Osteocyte (in vitro differentiated cells): Measurements from ENCODE around the gene HAPLN3. TPM values are rescaled to one million over a fixed set of nuclear protein-coding genes. Genes with fewer than 3 reads are reported as not detected.

ENCODE experiments used
- DNase-seq: peaks from one replicate; pipeline ENCODE4 v3.0.0; 2021; ENCODE audit warnings: mixed read lengths; ENCODE audit not compliant: unreplicated experiment; ENCODE audit errors: extremely low spot score
- H3K27ac Mint-ChIP-seq: one replicate; pipeline ENCODE4 v1.8.0; 2021; ENCODE audit warnings: mild to moderate bottlenecking, mixed read lengths; ENCODE audit not compliant: unreplicated experiment
- H3K27me3 Mint-ChIP-seq: one replicate; pipeline ENCODE4 v1.8.0; 2021; ENCODE audit warnings: mixed read lengths; ENCODE audit not compliant: unreplicated experiment
- H3K36me3 Mint-ChIP-seq: one replicate; pipeline ENCODE4 v1.8.0; 2021; ENCODE audit warnings: mixed read lengths; ENCODE audit not compliant: unreplicated experiment
- H3K4me1 Mint-ChIP-seq: one replicate; pipeline ENCODE4 v1.8.0; 2021; ENCODE audit warnings: mixed read lengths; ENCODE audit not compliant: unreplicated experiment
- H3K4me3 Mint-ChIP-seq: one replicate; pipeline ENCODE4 v1.8.0; 2021; ENCODE audit warnings: mild to moderate bottlenecking, moderate library complexity, mixed read lengths; ENCODE audit not compliant: unreplicated experiment
- H3K9me3 Mint-ChIP-seq: one replicate; pipeline ENCODE4 v1.8.0; 2021; ENCODE audit warnings: mixed read lengths; ENCODE audit not compliant: unreplicated experiment
- CTCF ChIP-seq: fragments of 200-600 bp; sonication (generic); IDR thresholded peaks from 2 replicates; pipeline ENCODE4 v1.5.0; 2021; ENCODE audit warnings: antibody characterized with exemption, mild to moderate bottlenecking, moderate library complexity
- total RNA-seq: library from RNA; stranded (reverse); gene quantifications from 2 replicates; pipeline ENCODE4 v1.2.1, GENCODE V29; 2021

Gene HAPLN3
- total RNA-seq, 1 donor from 2014 or later: 41.3 TPM

- TF ChIP-seq CTCF: no peak
- Mint-ChIP-seq H3K4me3 (no peak overlapping the region), H3K9me3 (no peaks in the 10 kb centered on the region), H3K36me3 (peaks cover 3% of the 10 kb centered on the region), H3K4me1 (peaks cover 18% of the 10 kb centered on the region), H3K27ac (no peak overlapping the region), H3K27me3 (no peaks in the 10 kb centered on the region)
- DNase-seq: no peak
Measured at GRCh38 chr15:88835646-88836045, 59.7 kb downstream of the HAPLN3 start.

- Mint-ChIP-seq H3K4me3 (no peak overlapping the region), H3K9me3 (no peaks in the 10 kb centered on the region), H3K4me1 (peaks cover 18% of the 10 kb centered on the region), H3K27ac (no peak overlapping the region), H3K36me3 (peaks cover 3% of the 10 kb centered on the region), H3K27me3 (no peaks in the 10 kb centered on the region)
- no peak for DNase-seq
- TF ChIP-seq CTCF: no peak
Measured at GRCh38 chr15:88835119-88835518, 60.2 kb downstream of the HAPLN3 start.

GRCh38 chr15:88834211-88834812 lies 61.0 kb downstream of the HAPLN3 start:
- H3K36me3 Mint-ChIP-seq: peaks cover 3% of the 10 kb centered on the region
- H3K4me1 Mint-ChIP-seq: peaks cover 22% of the 10 kb centered on the region
- no peak for DNase-seq
- peak overlapping the region; percentile 89 for H3K27ac Mint-ChIP-seq
- H3K4me3 Mint-ChIP-seq: no peak overlapping the region
- no peaks in the 10 kb centered on the region for H3K9me3 Mint-ChIP-seq
- TF ChIP-seq CTCF: peak; percentile 78
- H3K27me3 Mint-ChIP-seq: no peaks in the 10 kb centered on the region

- H3K9me3 Mint-ChIP-seq: no peaks in the 10 kb centered on the region
- peak overlapping the region; percentile 89 for H3K27ac Mint-ChIP-seq
- no peak for DNase-seq
- peaks cover 3% of the 10 kb centered on the region for H3K36me3 Mint-ChIP-seq
- H3K4me3 Mint-ChIP-seq: no peak overlapping the region
- H3K27me3 Mint-ChIP-seq: no peaks in the 10 kb centered on the region
- TF ChIP-seq CTCF: no peak
- peaks cover 25% of the 10 kb centered on the region for H3K4me1 Mint-ChIP-seq
Measured at GRCh38 chr15:88833731-88834100, 61.6 kb downstream of the HAPLN3 start.

GRCh38 chr15:88832820-88833730 lies 62.3 kb downstream of the HAPLN3 start:
- H3K4me1 Mint-ChIP-seq: peaks cover 25% of the 10 kb centered on the region
- no peak for DNase-seq
- H3K9me3 Mint-ChIP-seq: no peaks in the 10 kb centered on the region
- H3K4me3 Mint-ChIP-seq: no peak overlapping the region
- H3K36me3 Mint-ChIP-seq: peaks cover 3% of the 10 kb centered on the region
- no peaks in the 10 kb centered on the region for H3K27me3 Mint-ChIP-seq
- no peak for TF ChIP-seq CTCF
- H3K27ac Mint-ChIP-seq: peak overlapping the region; percentile 89
